Osteoblast (primary cell): Measurements from ENCODE around the gene MATR3. TPM values are rescaled to one million over a fixed set of nuclear protein-coding genes. Genes with fewer than 3 reads are reported as not detected.

Source experiments
- DNase-seq: peaks from one replicate; pipeline ENCODE4 v3.0.0; 2011; ENCODE audit warnings: low spot score, mixed read lengths; ENCODE audit not compliant: insufficient read length; ENCODE audit errors: missing footprints
- H2AFZ ChIP-seq: 2 replicates; pipeline ENCODE4 v1.6.0; 2011; ENCODE audit warnings: mild to moderate bottlenecking, low read length
- H3K27ac ChIP-seq: 2 replicates; pipeline ENCODE4 v1.5.1; 2011; ENCODE audit warnings: mild to moderate bottlenecking, low read depth, low read length, moderate library complexity
- H3K27me3 ChIP-seq: 2 replicates; pipeline ENCODE4 v1.6.0; 2012; ENCODE audit warnings: mild to moderate bottlenecking, control low read depth, inconsistent platforms, low read length, moderate library complexity; ENCODE audit not compliant: insufficient read depth
- H3K36me3 ChIP-seq: 2 replicates; pipeline ENCODE4 v1.5.1; 2011; ENCODE audit warnings: mild to moderate bottlenecking, low read length, control low read depth, moderate library complexity; ENCODE audit not compliant: insufficient read depth
- H3K4me1 ChIP-seq: 2 replicates; pipeline ENCODE4 v1.5.1; 2011; ENCODE audit warnings: mild to moderate bottlenecking, low read length, control low read depth, moderate library complexity; ENCODE audit not compliant: insufficient read depth
- H3K4me2 ChIP-seq: 2 replicates; pipeline ENCODE4 v1.6.0; 2011; ENCODE audit warnings: mild to moderate bottlenecking, low read length; ENCODE audit not compliant: insufficient read depth
- H3K4me3 ChIP-seq: fragments of 200-600 bp; sonication (generic); 3 replicates; pipeline ENCODE4 v1.5.1; 2012; ENCODE audit warnings: mild to moderate bottlenecking, low read length, inconsistent platforms; ENCODE audit not compliant: insufficient read depth
- H3K79me2 ChIP-seq: 2 replicates; pipeline ENCODE4 v1.6.0; 2012; ENCODE audit warnings: mild to moderate bottlenecking, low read length, control low read depth, inconsistent platforms; ENCODE audit not compliant: insufficient read depth
- H3K9me3 ChIP-seq: 2 replicates; pipeline ENCODE4 v1.5.1; 2011; ENCODE audit warnings: low read depth, low read length, control low read depth
- H4K20me1 ChIP-seq: 2 replicates; pipeline ENCODE4 v1.6.0; 2012; ENCODE audit warnings: mild to moderate bottlenecking, low read length, control low read depth; ENCODE audit not compliant: insufficient read depth
- CTCF ChIP-seq: IDR thresholded peaks from 2 replicates; pipeline ENCODE4 v1.5.1; 2011; ENCODE audit warnings: mild to moderate bottlenecking, low read depth, low read length, moderate library complexity; ENCODE audit errors: extremely low read depth
- total RNA-seq: library from RNA; depleted of rRNA; stranded (reverse); fragments of >200 nt; gene quantifications from 2 replicates; pipeline ENCODE4 v1.2.3, GENCODE V29; 2012

The MATR3 gene
- total RNA-seq, 1 donor = 284 TPM

GRCh38 chr5:139283252-139284166, 10.0 kb upstream of the MATR3 start:
- H3K36me3 ChIP-seq = peaks cover 66% of the 10 kb centered on the region

GRCh38 chr5:139284295-139284694, 9.2 kb upstream of the MATR3 start:
- peaks cover 18% of the 10 kb centered on the region for H3K4me1 ChIP-seq
- peaks cover 5% of the 10 kb centered on the region for H3K79me2 ChIP-seq
- no peak overlapping the region for H2AFZ ChIP-seq
- H3K4me2 ChIP-seq = no peak overlapping the region
- H3K9me3 ChIP-seq = no peaks in the 10 kb centered on the region
- H3K4me3 ChIP-seq = no peak overlapping the region
- DNase-seq = no peak
- no peaks in the 10 kb centered on the region for H3K27me3 ChIP-seq
- H4K20me1 ChIP-seq = peaks cover 18% of the 10 kb centered on the region
- TF ChIP-seq CTCF = no peak
- H3K27ac ChIP-seq = no peak overlapping the region
- peaks cover 58% of the 10 kb centered on the region for H3K36me3 ChIP-seq

More at GRCh38 chr5:139283252-139284166, 10.0 kb upstream of the MATR3 start:
- peaks cover 18% of the 10 kb centered on the region for H3K4me1 ChIP-seq
- no peaks in the 10 kb centered on the region for H3K9me3 ChIP-seq
- no peaks in the 10 kb centered on the region for H3K27me3 ChIP-seq
- no peak overlapping the region for H3K27ac ChIP-seq
- TF ChIP-seq CTCF = no peak
- no peak overlapping the region for H2AFZ ChIP-seq
- peaks cover 18% of the 10 kb centered on the region for H4K20me1 ChIP-seq
- no peak overlapping the region for H3K4me3 ChIP-seq
- H3K79me2 ChIP-seq = peaks cover 7% of the 10 kb centered on the region
- DNase-seq = no peak
- H3K4me2 ChIP-seq = no peak overlapping the region

- H3K4me2 ChIP-seq = no peak overlapping the region
- peaks cover 45% of the 10 kb centered on the region for H3K36me3 ChIP-seq
- no peak for TF ChIP-seq CTCF
- H3K4me1 ChIP-seq = peaks cover 14% of the 10 kb centered on the region
- H3K9me3 ChIP-seq = no peaks in the 10 kb centered on the region
- DNase-seq = no peak
- no peak overlapping the region for H3K4me3 ChIP-seq
- peaks cover 10% of the 10 kb centered on the region for H4K20me1 ChIP-seq
- H2AFZ ChIP-seq = no peak overlapping the region
- H3K27ac ChIP-seq = no peak overlapping the region
- peaks cover 2% of the 10 kb centered on the region for H3K79me2 ChIP-seq
- no peaks in the 10 kb centered on the region for H3K27me3 ChIP-seq
Observed at GRCh38 chr5:139285651-139286392, 7.7 kb upstream of the MATR3 start.
